HepG2 (cell line): Measurements from ENCODE around the gene FUOM. TPM values are rescaled to one million over a fixed set of nuclear protein-coding genes. Genes with fewer than 3 reads are reported as not detected.

Source experiments
- AHR ChIP-seq: IDR thresholded peaks from 2 replicates; pipeline ENCODE4 v1.6.1; 2018; ENCODE audit warnings: missing genetic modification reagents, missing compliant biosample characterization
- CREBL2 ChIP-seq: sonication (generic); formaldehyde crosslinking; IDR thresholded peaks from 2 replicates; pipeline ENCODE4 v1.8.1; 2023; ENCODE audit warnings: missing genetic modification reagents, mild to moderate bottlenecking, borderline replicate concordance
- DNMT3B ChIP-seq: conservative IDR thresholded peaks from 2 replicates; pipeline ENCODE4 v1.6.1; 2016; ENCODE audit warnings: missing biosample characterization, control low read depth
- HOXA9 ChIP-seq: sonication (generic); formaldehyde crosslinking; IDR thresholded peaks from 2 replicates; pipeline ENCODE4 v1.8.1; 2022; ENCODE audit warnings: missing genetic modification reagents, mild to moderate bottlenecking, moderate library complexity, borderline replicate concordance
- NFE2L1 ChIP-seq: sonication (generic); formaldehyde crosslinking; IDR thresholded peaks from 2 replicates; pipeline ENCODE4 v1.4.0; 2020; ENCODE audit warnings: missing genetic modification reagents, mild to moderate bottlenecking, borderline replicate concordance
- WIZ ChIP-seq: sonication (generic); formaldehyde crosslinking; IDR thresholded peaks from 2 replicates; pipeline ENCODE4 v1.5.1; 2020; ENCODE audit warnings: mild to moderate bottlenecking, missing genetic modification reagents
- YEATS2 ChIP-seq: sonication (generic); formaldehyde crosslinking; IDR thresholded peaks from 2 replicates; pipeline ENCODE4 v1.4.0; 2020; ENCODE audit warnings: missing genetic modification reagents, borderline replicate concordance
- ZBTB10 ChIP-seq: sonication (generic); formaldehyde crosslinking; IDR thresholded peaks from 2 replicates; pipeline ENCODE4 v1.4.0; 2020; ENCODE audit warnings: missing genetic modification reagents, borderline replicate concordance
- ZBTB21 ChIP-seq: sonication (generic); formaldehyde crosslinking; IDR thresholded peaks from 2 replicates; pipeline ENCODE4 v1.4.0; 2020; ENCODE audit warnings: missing genetic modification reagents
- ZKSCAN5 ChIP-seq: sonication (generic); formaldehyde crosslinking; IDR thresholded peaks from 2 replicates; pipeline ENCODE4 v1.5.1; 2020; ENCODE audit warnings: mild to moderate bottlenecking, missing genetic modification reagents
- ZMAT3 ChIP-seq: sonication (generic); formaldehyde crosslinking; conservative IDR thresholded peaks from 2 replicates; pipeline ENCODE4 v1.7.0; 2021; ENCODE audit warnings: missing genetic modification reagents
- ZNF432 ChIP-seq: sonication (generic); formaldehyde crosslinking; IDR thresholded peaks from 2 replicates; pipeline ENCODE4 v1.5.0; 2020; ENCODE audit warnings: missing genetic modification reagents, mild to moderate bottlenecking, borderline replicate concordance
- ZNF550 ChIP-seq: sonication (generic); formaldehyde crosslinking; IDR thresholded peaks from 2 replicates; pipeline ENCODE4 v1.4.0; 2020; ENCODE audit warnings: mild to moderate bottlenecking, missing genetic modification reagents, borderline replicate concordance
- ZNF7 ChIP-seq: IDR thresholded peaks from 2 replicates; pipeline ENCODE4 v1.6.1; 2016; ENCODE audit warnings: missing biosample characterization, missing genetic modification reagents
- ZNF720 ChIP-seq: sonication (generic); formaldehyde crosslinking; IDR thresholded peaks from 2 replicates; pipeline ENCODE4 v1.4.0; 2020; ENCODE audit warnings: missing genetic modification reagents
- ZNF891 ChIP-seq: sonication (generic); formaldehyde crosslinking; IDR thresholded peaks from 2 replicates; pipeline ENCODE4 v1.5.0; 2020; ENCODE audit warnings: mild to moderate bottlenecking, missing genetic modification reagents
- polyA plus RNA-seq, 8 experiments: library from polyadenylated mRNA; depleted of rRNA in 3 of 8; stranded (reverse) in 7 of 8; unstranded in 1 of 8; fragments of >200 nt; fragmentation: Illumina TruSeq in 4 of 8; extraction: Trizol in 4 of 8; gene quantifications; 2 replicates each; pipeline versions ENCODE4 v1.2.1 to v1.2.3, GENCODE V29; 2011 to 2016; ENCODE audit warnings: low read depth in 4 of 8, missing spikeins in 1 of 8, mixed read lengths in 1 of 8; ENCODE audit not compliant: insufficient read depth in 1 of 8
- total RNA-seq, 5 experiments: library from RNA; depleted of rRNA; stranded (reverse); fragments of >200 nt; fragmentation: Illumina TruSeq; extraction: Trizol; gene quantifications; 2 replicates each; pipeline ENCODE4 v1.2.3, GENCODE V29; 2016; ENCODE audit warnings: low read depth in 1 of 5
- TF ChIP-seq, protein P1 (sequence below): IDR thresholded peaks from 2 replicates; pipeline ENCODE4 v1.6.1; 2016; ENCODE audit warnings: missing compliant biosample characterization, missing genetic modification reagents, borderline replicate concordance
- TF ChIP-seq, protein P2 (sequence below): conservative IDR thresholded peaks from 2 replicates; pipeline ENCODE4 v1.6.1; 2018; ENCODE audit warnings: missing genetic modification reagents
- TF ChIP-seq, protein P3 (sequence below): sonication (generic); formaldehyde crosslinking; IDR thresholded peaks from 2 replicates; pipeline ENCODE4 v1.4.0; 2020; ENCODE audit warnings: low read depth, missing genetic modification reagents

The FUOM gene
- total and polyA plus RNA-seq, 2 of the 13 experiments (the other 11 are each of a cell fraction or from before 2014, with no cell fraction given), result 27.5 to 60.4 TPM

GRCh38 chr10:133373174-133374090, 15.6 kb upstream of the FUOM start, which contains the start of gene ECHS1 (continued):
- no peak for TF ChIP-seq ZBTB21 (CRISPR knock-in tag)
- no peak for TF ChIP-seq HOXA9 (CRISPR knock-in tag)
- TF ChIP-seq ZKSCAN5 (CRISPR knock-in tag), result no peak
- TF ChIP-seq, protein P1, sequence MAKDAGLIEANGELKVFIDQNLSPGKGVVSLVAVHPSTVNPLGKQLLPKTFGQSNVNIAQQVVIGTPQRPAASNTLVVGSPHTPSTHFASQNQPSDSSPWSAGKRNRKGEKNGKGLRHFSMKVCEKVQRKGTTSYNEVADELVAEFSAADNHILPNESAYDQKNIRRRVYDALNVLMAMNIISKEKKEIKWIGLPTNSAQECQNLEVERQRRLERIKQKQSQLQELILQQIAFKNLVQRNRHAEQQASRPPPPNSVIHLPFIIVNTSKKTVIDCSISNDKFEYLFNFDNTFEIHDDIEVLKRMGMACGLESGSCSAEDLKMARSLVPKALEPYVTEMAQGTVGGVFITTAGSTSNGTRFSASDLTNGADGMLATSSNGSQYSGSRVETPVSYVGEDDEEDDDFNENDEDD, result peak; percentile 51; the same call in 1 of the 2 replicates
- TF ChIP-seq ZNF7 (CRISPR knock-in tag), result no peak
- no peak for TF ChIP-seq ZNF891 (CRISPR knock-in tag)
- no peak for TF ChIP-seq NFE2L1 (CRISPR knock-in tag)
- TF ChIP-seq ZBTB10, result 0 out of 2 replicates have a peak, but pooled peaks have one; percentile 38
- peak; percentile 60; the same call in 1 of the 2 replicates for TF ChIP-seq ZMAT3 (CRISPR knock-in tag)
- no peak for TF ChIP-seq AHR (CRISPR knock-in tag)
- no peak for TF ChIP-seq CREBL2 (CRISPR knock-in tag)
- TF ChIP-seq, protein P2, sequence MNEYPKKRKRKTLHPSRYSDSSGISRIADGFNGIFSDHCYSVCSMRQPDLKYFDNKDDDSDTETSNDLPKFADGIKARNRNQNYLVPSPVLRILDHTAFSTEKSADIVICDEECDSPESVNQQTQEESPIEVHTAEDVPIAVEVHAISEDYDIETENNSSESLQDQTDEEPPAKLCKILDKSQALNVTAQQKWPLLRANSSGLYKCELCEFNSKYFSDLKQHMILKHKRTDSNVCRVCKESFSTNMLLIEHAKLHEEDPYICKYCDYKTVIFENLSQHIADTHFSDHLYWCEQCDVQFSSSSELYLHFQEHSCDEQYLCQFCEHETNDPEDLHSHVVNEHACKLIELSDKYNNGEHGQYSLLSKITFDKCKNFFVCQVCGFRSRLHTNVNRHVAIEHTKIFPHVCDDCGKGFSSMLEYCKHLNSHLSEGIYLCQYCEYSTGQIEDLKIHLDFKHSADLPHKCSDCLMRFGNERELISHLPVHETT, result no peak
- TF ChIP-seq ZNF720 (CRISPR knock-in tag), result no peak
- no peak for TF ChIP-seq ZNF550 (CRISPR knock-in tag)
- TF ChIP-seq, protein P3, sequence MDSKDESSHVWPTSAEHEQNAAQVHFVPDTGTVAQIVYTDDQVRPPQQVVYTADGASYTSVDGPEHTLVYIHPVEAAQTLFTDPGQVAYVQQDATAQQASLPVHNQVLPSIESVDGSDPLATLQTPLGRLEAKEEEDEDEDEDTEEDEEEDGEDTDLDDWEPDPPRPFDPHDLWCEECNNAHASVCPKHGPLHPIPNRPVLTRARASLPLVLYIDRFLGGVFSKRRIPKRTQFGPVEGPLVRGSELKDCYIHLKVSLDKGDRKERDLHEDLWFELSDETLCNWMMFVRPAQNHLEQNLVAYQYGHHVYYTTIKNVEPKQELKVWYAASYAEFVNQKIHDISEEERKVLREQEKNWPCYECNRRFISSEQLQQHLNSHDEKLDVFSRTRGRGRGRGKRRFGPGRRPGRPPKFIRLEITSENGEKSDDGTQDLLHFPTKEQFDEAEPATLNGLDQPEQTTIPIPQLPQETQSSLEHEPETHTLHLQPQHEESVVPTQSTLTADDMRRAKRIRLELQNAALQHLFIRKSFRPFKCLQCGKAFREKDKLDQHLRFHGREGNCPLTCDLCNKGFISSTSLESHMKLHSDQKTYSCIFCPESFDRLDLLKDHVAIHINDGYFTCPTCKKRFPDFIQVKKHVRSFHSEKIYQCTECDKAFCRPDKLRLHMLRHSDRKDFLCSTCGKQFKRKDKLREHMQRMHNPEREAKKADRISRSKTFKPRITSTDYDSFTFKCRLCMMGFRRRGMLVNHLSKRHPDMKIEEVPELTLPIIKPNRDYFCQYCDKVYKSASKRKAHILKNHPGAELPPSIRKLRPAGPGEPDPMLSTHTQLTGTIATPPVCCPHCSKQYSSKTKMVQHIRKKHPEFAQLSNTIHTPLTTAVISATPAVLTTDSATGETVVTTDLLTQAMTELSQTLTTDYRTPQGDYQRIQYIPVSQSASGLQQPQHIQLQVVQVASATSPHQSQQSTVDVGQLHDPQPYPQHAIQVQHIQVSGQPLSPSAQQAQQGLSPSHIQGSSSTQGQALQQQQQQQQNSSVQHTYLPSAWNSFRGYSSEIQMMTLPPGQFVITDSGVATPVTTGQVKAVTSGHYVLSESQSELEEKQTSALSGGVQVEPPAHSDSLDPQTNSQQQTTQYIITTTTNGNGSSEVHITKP (CRISPR knock-in tag), result no peak
- TF ChIP-seq WIZ (CRISPR knock-in tag), result no peak
- no peak for TF ChIP-seq ZNF432 (CRISPR knock-in tag)
- TF ChIP-seq YEATS2 (CRISPR knock-in tag), result peak; percentile 67
- no peak for TF ChIP-seq DNMT3B (CRISPR knock-in tag)
